ENCODE results near the gene CUTC. TPM values are rescaled to one million over a fixed set of nuclear protein-coding genes. Genes with fewer than 3 reads are reported as not detected.

The CUTC gene, protein sequence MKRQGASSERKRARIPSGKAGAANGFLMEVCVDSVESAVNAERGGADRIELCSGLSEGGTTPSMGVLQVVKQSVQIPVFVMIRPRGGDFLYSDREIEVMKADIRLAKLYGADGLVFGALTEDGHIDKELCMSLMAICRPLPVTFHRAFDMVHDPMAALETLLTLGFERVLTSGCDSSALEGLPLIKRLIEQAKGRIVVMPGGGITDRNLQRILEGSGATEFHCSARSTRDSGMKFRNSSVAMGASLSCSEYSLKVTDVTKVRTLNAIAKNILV
- total RNA-seq: 10 to 100 TPM in 1 of 2 donors, 1 to 10 TPM in 1; 9.3 to 20.0 TPM

DNA sequence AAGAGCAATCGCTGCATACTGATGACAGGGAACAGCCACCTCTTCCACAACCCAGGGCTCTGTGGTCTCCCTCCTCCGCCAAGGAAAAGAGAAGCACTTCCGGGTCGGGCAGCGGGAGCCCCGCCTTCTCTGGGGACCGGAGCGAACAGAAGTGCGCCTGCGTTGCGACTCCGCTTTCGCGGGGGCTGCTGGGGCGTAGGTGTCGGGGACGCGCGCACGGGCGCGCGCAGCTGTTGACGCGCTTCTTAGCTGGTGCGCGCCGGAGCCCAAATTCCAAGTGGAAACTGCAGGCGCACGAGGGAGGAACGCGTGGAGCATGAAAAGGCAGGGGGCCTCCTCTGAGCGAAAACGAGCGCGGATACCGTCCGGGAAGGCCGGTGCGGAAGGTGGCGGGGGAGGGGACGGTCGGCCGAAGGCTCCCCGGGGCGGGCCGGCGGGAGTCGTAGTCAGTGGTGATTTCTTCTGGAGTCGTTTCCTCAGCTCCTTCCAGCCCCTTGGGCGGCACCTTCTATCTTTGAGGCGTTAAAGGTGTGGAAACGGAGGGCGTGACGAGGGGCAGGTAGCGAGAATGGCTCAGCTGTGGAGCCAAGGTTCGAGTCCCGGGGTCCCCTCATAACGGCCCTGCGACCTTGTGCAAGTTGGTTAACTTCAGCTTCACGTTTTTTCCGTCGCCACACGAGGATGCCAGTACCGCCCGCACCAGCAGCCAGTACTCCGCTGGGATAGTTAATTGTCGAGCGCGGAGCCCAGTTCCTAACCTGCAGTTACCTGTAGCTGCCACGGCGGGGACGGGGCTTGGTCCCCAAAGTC lies at the start of gene CUTC, which contains the start of gene COX15:
TSS of gene CUTC (plus strand) at position 202 of the 810 bp plus-strand sequence. CDS start at position 317, 115 bp downstream.
TSS of gene COX15 (minus strand) at position 95 of the 810 bp plus-strand sequence. CDS start at position 17, 78 bp downstream.

DNA sequence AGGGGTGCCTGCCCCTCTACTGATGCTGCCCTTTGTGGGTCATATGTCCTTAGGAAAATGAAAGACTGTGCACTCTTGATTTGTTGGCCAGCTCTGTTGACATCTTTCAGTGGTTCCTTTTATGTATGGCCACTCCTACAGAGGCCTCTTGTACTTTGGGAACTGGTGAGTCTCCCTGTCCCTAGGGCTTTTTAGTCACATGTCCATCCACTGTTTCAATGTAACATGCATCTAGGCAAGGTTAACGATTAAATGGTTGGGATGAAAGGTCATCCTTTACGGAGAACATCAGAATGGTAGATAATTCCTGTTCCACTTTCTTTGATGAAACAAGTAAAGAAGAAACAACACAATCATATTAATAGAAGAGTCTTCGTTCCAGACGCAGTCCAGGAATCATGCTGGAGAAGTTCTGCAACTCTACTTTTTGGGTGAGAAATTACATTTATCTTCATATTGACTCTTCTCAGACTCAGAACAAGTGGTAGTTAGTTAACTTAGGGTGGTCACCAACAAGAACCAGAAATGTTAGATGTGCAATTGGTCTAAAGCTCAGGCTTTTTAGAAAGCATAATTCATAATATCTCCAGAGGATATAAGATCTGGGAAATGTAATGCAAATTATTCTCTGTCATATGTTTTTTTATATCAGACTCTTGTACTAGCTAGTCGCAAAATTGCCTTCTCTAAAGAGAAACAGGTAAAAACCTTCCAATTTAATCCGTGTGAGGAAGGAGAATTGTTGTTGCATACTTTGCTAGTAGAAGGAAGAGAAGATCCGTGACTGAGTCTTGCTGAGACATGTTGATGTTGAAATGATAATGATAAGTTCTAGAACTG lies 50.6 kb downstream of the CUTC start, which contains the start of gene ABCC2:
TSS of gene ABCC2 (plus strand) at position 194 of the 840 bp plus-strand sequence. CDS start at position 399, 205 bp downstream.

Other genes with a start within 250 kb of the CUTC start
- not detected for gene NKX2-3, start 199.3 kb upstream of the CUTC start, total RNA-seq
- gene SLC25A28, start 111.8 kb upstream of the CUTC start, total RNA-seq: 10 to 100 TPM; 25.1 to 43.6 TPM
- 10 to 100 TPM; 12.7 to 14.0 TPM for gene ENTPD7, start 72.7 kb upstream of the CUTC start, total RNA-seq
- 10 to 100 TPM; 37.9 to 55.6 TPM for gene COX15, start 107 bp upstream of the CUTC start, total RNA-seq
- gene ABCC2, start 50.4 kb downstream of the CUTC start, total RNA-seq: 100 to 1,000 TPM in 1 of 2 donors, 10 to 100 TPM in 1; 69.2 to 102 TPM

All from melanocyte of skin (primary cell).